WI38 (cell line): ENCODE data around the gene KRTAP29-1.
"Not testable (repeated sequence)": the region's sequence is repeated elsewhere in the genome, so short reads cannot be mapped to it uniquely, and the experiment has no call there.

Source experiments
- H3K4me3 ChIP-seq: 2 replicates; pipeline ENCODE4 v1.5.1; 2011; ENCODE audit warnings: low read depth, mild to moderate bottlenecking, control low read depth, low read length
- CTCF ChIP-seq: IDR thresholded peaks from 2 replicates; pipeline ENCODE4 v1.5.1; 2012; ENCODE audit warnings: low read depth, mild to moderate bottlenecking, control low read depth, low read length

The KRTAP29-1 gene

GRCh38 chr17:41301916-41302901 is at the start of gene KRTAP29-1:
TSS of gene KRTAP29-1 (minus strand) at chr17:41302851. CDS start at chr17:41302851, 0 bp downstream.
- no peak for TF ChIP-seq CTCF
- no peak within 1 kb of the TSS for H3K4me3 ChIP-seq

GRCh38 chr17:41351177-41351576 is 48.5 kb upstream of the KRTAP29-1 start:
- no peak overlapping the region for H3K4me3 ChIP-seq
- no peak for TF ChIP-seq CTCF

GRCh38 chr17:41350381-41350878 is 47.8 kb upstream of the KRTAP29-1 start, which contains the start of gene KRT33A:
TSS of gene KRT33A (minus strand) at chr17:41350828. CDS start at chr17:41350767, 61 bp downstream.
- H3K4me3 ChIP-seq: not testable (repeated sequence)

- H3K4me3 ChIP-seq: no peak overlapping the region
- no peak for TF ChIP-seq CTCF
Measured at GRCh38 chr17:41347869-41348760, 45.5 kb upstream of the KRTAP29-1 start.

- H3K4me3 ChIP-seq: not testable (repeated sequence)
Measured at GRCh38 chr17:41346421-41346820, 43.8 kb upstream of the KRTAP29-1 start.

- no peak for TF ChIP-seq CTCF
- H3K4me3 ChIP-seq: no peak overlapping the region
Measured at GRCh38 chr17:41345992-41346391, 43.3 kb upstream of the KRTAP29-1 start.

- no peak for TF ChIP-seq CTCF
- H3K4me3 ChIP-seq: no peak overlapping the region
Measured at GRCh38 chr17:41343029-41343428, 40.4 kb upstream of the KRTAP29-1 start.
